Mucosa of descending colon (tissue), 3 donors: ENCODE results near the gene NMNAT2. TPM values are rescaled to one million over a fixed set of nuclear protein-coding genes. Genes with fewer than 3 reads are reported as not detected.
"Not testable (repeated sequence)": the region's sequence is repeated elsewhere in the genome, so short reads cannot be mapped to it uniquely, and the experiment has no call there.

Experiments
- ATAC-seq: fragments of 200-7000 bp; cut with Tn5 transposase; one replicate; pipeline ENCODE4 v1.9.1; 2020; ENCODE audit warnings: mild to moderate bottlenecking, moderate library complexity
- DNase-seq, 3 donors: peaks; one replicate each; pipeline ENCODE4 v3.0.0-alpha.2; 2020
- H3K36me3 ChIP-seq: fragments of 200-600 bp; one replicate; pipeline ENCODE4 v1.8.0; 2021; ENCODE audit warnings: low read depth, mild to moderate bottlenecking
- H3K4me1 ChIP-seq: fragments of 200-600 bp; one replicate; pipeline ENCODE4 v1.8.0; 2021; ENCODE audit warnings: low read depth, mild to moderate bottlenecking
- H3K4me3 ChIP-seq: fragments of 200-600 bp; one replicate; pipeline ENCODE4 v1.8.0; 2021; ENCODE audit warnings: mild to moderate bottlenecking
- H3K9me3 ChIP-seq: fragments of 200-600 bp; one replicate; pipeline ENCODE4 v1.8.0; 2021; ENCODE audit warnings: mild to moderate bottlenecking
- CTCF ChIP-seq: fragments of 200-600 bp; IDR thresholded peaks from one replicate; pipeline ENCODE4 v1.8.0; 2022; ENCODE audit warnings: antibody characterized with exemption, mild to moderate bottlenecking
- intact Hi-C, 2 donors: fragments of 100-400 bp; cut with DNase I in 1 of 2; cut with micrococcal nuclease in 1 of 2; formaldehyde crosslinking; loops; one replicate each; pipeline versions ENCODE4 v1.11.0 to v1.11.1; 2022; cut with DNase I, micrococcal nuclease
- total RNA-seq, 3 donors: library from RNA; stranded (reverse); fragmentation: NEBNext Ultra II Directional in 2 of 3; extraction: Animal tissue kit (Norgen Biotek cat#: 25700) in 2 of 3; gene quantifications; one replicate each; pipeline versions ENCODE4 v1.2.1 to v1.2.4, GENCODE V29; 2021 to 2023
- donor health status: DM: no; HTN: no; CAD: no; lungs with moderate emphysema.
- donor health status: DM: no; HTN: no; CAD: no.
- donor health status: DM: no; HTN: yes; CAD: no.

The NMNAT2 gene
- total RNA-seq, 3 donors from 2014 or later: 0.29 to 3.6 (median 0.87) TPM

DNA sequence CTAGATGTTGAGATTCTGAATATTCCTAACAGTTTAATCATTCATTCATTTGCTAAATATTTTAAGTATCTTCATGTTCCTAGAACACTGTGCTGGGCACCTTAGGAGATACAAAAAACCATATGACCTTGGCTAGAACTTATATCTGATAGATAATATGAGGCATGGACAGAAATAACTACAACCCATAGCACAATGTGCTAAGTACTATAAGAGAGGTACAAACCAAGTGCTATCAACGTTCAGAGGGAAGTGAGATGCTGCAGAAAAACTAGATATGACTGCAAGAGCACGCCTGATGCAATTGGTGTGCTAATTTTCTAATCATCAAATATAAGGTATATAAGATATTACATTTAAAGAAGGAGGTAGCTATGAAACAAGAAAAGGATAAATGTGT lies 10.7 kb downstream of the NMNAT2 start:
- DNase-seq (no peak), ATAC-seq (no peak)
- Histone ChIP-seq H3K9me3 (no peaks in the 10 kb centered on the region), H3K4me1 (no peaks in the 10 kb centered on the region), H3K36me3 (no peaks in the 10 kb centered on the region), H3K4me3 (no peak overlapping the region)
- intact Hi-C loops: no loop called here
- no peak for TF ChIP-seq CTCF

DNA sequence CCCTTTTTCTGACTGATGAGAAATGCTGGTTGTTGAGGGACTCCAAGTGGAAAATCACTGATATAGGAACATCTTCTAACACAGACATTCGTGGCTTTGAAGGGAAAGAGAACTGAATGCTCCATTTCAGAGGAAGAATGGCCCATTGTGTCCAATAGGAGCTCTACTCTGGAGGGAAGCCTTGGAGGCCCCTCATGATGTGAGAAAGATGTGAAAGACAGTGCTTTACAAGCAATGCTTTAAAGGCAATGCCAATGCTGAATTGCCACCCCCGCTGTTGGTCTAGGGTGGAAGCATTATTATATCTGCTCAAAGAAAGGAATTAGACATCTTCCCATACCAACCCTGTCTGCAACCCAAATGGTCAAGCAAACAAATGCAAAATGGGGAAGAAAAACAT lies 13.7 kb downstream of the NMNAT2 start:
- no peaks in the 10 kb centered on the region for H3K4me1 ChIP-seq
- intact Hi-C loops: no loop called here
- ATAC-seq: no peak

DNA sequence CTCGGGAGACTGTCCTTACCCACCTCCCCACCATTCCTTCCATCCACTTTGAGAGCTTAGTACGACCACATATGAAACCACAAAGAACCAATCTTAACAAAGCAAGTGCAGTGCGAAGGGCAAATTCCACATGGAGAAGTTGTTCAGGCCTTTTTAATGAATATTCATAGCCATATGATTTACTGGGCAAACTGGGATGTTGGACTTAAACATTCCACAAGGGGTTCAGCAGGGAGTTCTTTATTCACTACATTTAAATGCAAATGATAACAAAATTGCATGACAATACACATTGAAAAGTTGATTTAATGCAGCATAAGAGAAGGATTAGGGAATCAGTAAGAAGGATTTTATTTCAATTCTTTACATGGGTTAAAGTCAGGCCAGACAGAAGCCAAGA lies 14.7 kb downstream of the NMNAT2 start:
- Histone ChIP-seq H3K4me3 (no peak overlapping the region), H3K36me3 (no peaks in the 10 kb centered on the region), H3K9me3 (no peaks in the 10 kb centered on the region), H3K4me1 (no peaks in the 10 kb centered on the region)
- intact Hi-C loops: no loop called here
- ATAC-seq (no peak), DNase-seq (no peak)
- no peak for TF ChIP-seq CTCF

More for the DNA sequence above, 13.7 kb downstream of the NMNAT2 start:
- DNase-seq: no peak
- TF ChIP-seq CTCF: no peak
- Histone ChIP-seq H3K4me3 (no peak overlapping the region), H3K36me3 (no peaks in the 10 kb centered on the region), H3K9me3 (no peaks in the 10 kb centered on the region)

DNA sequence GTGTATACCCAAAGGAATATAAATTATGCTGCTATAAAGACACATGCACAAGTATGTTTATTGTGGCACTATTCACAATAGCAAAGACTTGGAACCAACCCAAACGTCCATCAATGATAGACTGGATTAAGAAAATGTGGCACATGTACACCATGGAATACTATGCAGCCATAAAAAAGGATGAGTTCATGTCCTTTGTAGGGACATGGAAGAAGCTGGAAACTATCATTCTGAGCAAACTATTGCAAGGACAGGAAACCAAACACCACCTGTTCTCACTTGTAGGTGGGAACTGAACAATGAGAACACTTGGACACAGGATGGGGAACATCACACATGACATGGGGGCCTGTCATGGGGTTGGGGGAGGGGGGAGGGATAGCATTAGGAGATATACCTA lies 16.6 kb downstream of the NMNAT2 start:
- H3K9me3 ChIP-seq, H3K36me3 ChIP-seq, H3K4me1 ChIP-seq, DNase-seq, intact Hi-C loops, ATAC-seq, H3K4me3 ChIP-seq: not testable (repeated sequence)

- no peak for TF ChIP-seq CTCF
- no peaks in the 10 kb centered on the region for H3K36me3 ChIP-seq
- DNase-seq (no peak), ATAC-seq (no peak)
- no peak overlapping the region for H3K4me3 ChIP-seq
- intact Hi-C loops: no loop called here
- H3K4me1 ChIP-seq: no peaks in the 10 kb centered on the region
- H3K9me3 ChIP-seq: no peaks in the 10 kb centered on the region
These were observed 23.7 kb downstream of the NMNAT2 start for GRCh38 chr1:183394435-183394834.

DNA sequence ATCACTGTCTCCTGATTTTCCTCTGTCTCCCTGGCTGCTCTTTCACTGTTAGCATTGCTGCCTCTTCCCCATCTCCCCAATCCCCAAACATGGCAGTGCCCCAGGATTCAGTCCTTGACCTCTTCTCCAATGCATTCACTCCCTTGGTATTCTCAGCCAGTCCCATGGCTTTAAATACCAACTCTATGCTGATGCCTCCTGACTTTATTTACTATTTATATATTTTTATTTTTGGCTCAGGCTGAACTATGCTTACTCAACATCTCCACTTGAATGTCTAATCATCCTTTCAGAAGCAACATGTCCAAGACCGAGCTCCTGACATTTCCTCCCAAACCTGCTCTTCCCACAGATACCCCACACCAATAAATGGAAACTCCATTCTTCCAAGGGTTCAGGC lies 26.3 kb downstream of the NMNAT2 start:
- TF ChIP-seq CTCF: no peak
- ATAC-seq: no peak

More for the DNA sequence above, 26.3 kb downstream of the NMNAT2 start:
- Histone ChIP-seq H3K36me3 (no peaks in the 10 kb centered on the region), H3K4me1 (no peaks in the 10 kb centered on the region), H3K9me3 (no peaks in the 10 kb centered on the region), H3K4me3 (no peak overlapping the region)
- no peak for DNase-seq
- intact Hi-C loops: no loop called here
